Motor neuron (in vitro differentiated cells): ENCODE results near the gene CCS. TPM values are rescaled to one million over a fixed set of nuclear protein-coding genes. Genes with fewer than 3 reads are reported as not detected.
"Not testable (repeated sequence)": the region's sequence is repeated elsewhere in the genome, so short reads cannot be mapped to it uniquely, and the experiment has no call there.

Experiments used
- ATAC-seq, 8 experiments: fragments of 200-7000 bp; cut with Tn5 transposase; replicated peaks in 6 of 8; 2 replicates each; pipeline ENCODE4 v1.8.0; 2021; ENCODE audit warnings: mild to moderate bottlenecking in 8 of 8, moderate library complexity in 8 of 8
- H3K27ac ChIP-seq, 2 donors: fragments of 250-450 bp; sonication (Bioruptor Pico); 2 replicates each; pipeline ENCODE4 v1.9.0; 2021; ENCODE audit warnings: antibody characterized with exemption in 2 of 2, mild to moderate bottlenecking in 2 of 2, moderate library complexity in 1 of 2
- H3K4me1 ChIP-seq, 2 donors: fragments of 250-450 bp; sonication (Bioruptor Pico); replicated peaks in 1 of 2; 2 replicates each; pipeline ENCODE4 v1.6.1; 2021; ENCODE audit warnings: antibody characterized with exemption in 2 of 2, mild to moderate bottlenecking in 2 of 2, moderate library complexity in 1 of 2
- H3K4me3 ChIP-seq, 5 donors: fragments of 250-450 bp; sonication (Bioruptor Pico); 2 replicates each; pipeline ENCODE4 v1.9.0; 2021; ENCODE audit warnings: antibody characterized with exemption in 5 of 5, mild to moderate bottlenecking in 5 of 5, moderate library complexity in 4 of 5
- WGBS, 10 experiments: fragments of 450-650 bp; shearing (Covaris generic); methylation state at CpG; one replicate each; pipeline ENCODE4 v1.0.0; 2022; 5-methylcytosine and 5-hydroxymethylcytosine counted together
- in situ Hi-C, 9 experiments: fragments of 400-800 bp; cut with MboI; loops; one replicate each; pipeline ENCODE4 v1.15.0; 2021; ENCODE audit warnings: low sequenced_read_pairs in 9 of 9, low pct_unique_long_range_greater_than_20kb in 2 of 9; ENCODE audit not compliant: unreplicated experiment in 9 of 9
- total RNA-seq, 8 experiments: library from RNA; unstranded; fragments of 300-600 nt; gene quantifications; 2 replicates each; pipeline versions ENCODE4 v1.2.3 to v1.2.4, GENCODE V29; 2022

CCS gene
- total RNA-seq, 8 experiments from 2014 or later = 29.6 to 61.9 (median 36.6) TPM

- no peak for ATAC-seq
- Histone ChIP-seq H3K4me3 (no peak overlapping the region), H3K4me1 (peaks cover 0 to 6% of the 10 kb centered on the region in 2 donors), H3K27ac (no peak overlapping the region)
- in situ Hi-C loops = no loop called here
- WGBS, 10 experiments = 89 to 100% (median 97%) methylated on average over 1 to 7 of the region's 7 CpGs; no CpG with 5 or more reads in 2 of the 10 experiments
These were observed 33.9 kb downstream of the CCS start for GRCh38 chr11:66626926-66627325.

- Histone ChIP-seq H3K27ac (no peak overlapping the region), H3K4me1 (no peaks in the 10 kb centered on the region), H3K4me3 (no peak overlapping the region)
- in situ Hi-C loops = no loop called here
- WGBS, 10 experiments = 87 to 100% (median 98%) methylated on average over 1 to 7 of the region's 7 CpGs; no CpG with 5 or more reads in 2 of the 10 experiments
- ATAC-seq = no peak
These were observed 35.1 kb downstream of the CCS start for GRCh38 chr11:66628061-66628603.

GRCh38 chr11:66629356-66629755 lies 36.4 kb downstream of the CCS start:
- no peak for ATAC-seq
- WGBS, 10 experiments = 90 to 100% (median 100%) methylated on average over 1 to 2 of the region's 2 CpGs; no CpG with 5 or more reads in 7 of the 10 experiments
- in situ Hi-C loops = no loop called here
- Histone ChIP-seq H3K4me1 (no peaks in the 10 kb centered on the region), H3K27ac (no peak overlapping the region), H3K4me3 (no peak overlapping the region)

- in situ Hi-C loops = no loop called here
- Histone ChIP-seq H3K4me3 (no peak overlapping the region), H3K27ac (no peak overlapping the region), H3K4me1 (no peaks in the 10 kb centered on the region)
- 80 to 100% (median 96%) methylated on average over 1 to 6 of the region's 6 CpGs; no CpG with 5 or more reads in 3 of the 10 experiments for WGBS, 10 experiments
- ATAC-seq = no peak
These were observed 38.9 kb downstream of the CCS start for GRCh38 chr11:66631883-66632282.

GRCh38 chr11:66632952-66633351 lies 40.0 kb downstream of the CCS start:
- ATAC-seq = no peak
- whole genome bisulfite sequencing, 10 experiments = 73 to 100% (median 100%) methylated on average over 1 to 2 of the region's 2 CpGs; no CpG with 5 or more reads in 1 of the 10 experiments
- no peak overlapping the region for H3K27ac ChIP-seq
- peaks cover 7 to 9% of the 10 kb centered on the region in 2 donors for H3K4me1 ChIP-seq
- in situ Hi-C loops = no loop called here
- H3K4me3 ChIP-seq = no peak overlapping the region

GRCh38 chr11:66636411-66636810 lies 43.4 kb downstream of the CCS start:
- 80 to 100% (median 100%) methylated on average over 1 to 3 of the region's 3 CpGs; no CpG with 5 or more reads in 1 of the 10 experiments for WGBS, 10 experiments
- H3K27ac ChIP-seq = no peak overlapping the region
- no peak overlapping the region for H3K4me3 ChIP-seq
- ATAC-seq = no peak
- in situ Hi-C loops = no loop called here
- peaks cover 17 to 25% of the 10 kb centered on the region in 2 donors for H3K4me1 ChIP-seq

GRCh38 chr11:66637557-66638176 lies 44.7 kb downstream of the CCS start:
- Histone ChIP-seq H3K4me1 (peaks cover 27 to 38% of the 10 kb centered on the region in 2 donors), H3K4me3 (peak overlapping the region; percentile 29 to 97 (median 36)), H3K27ac (peak overlapping the region; percentile 63 to 80)
- in situ Hi-C loops = no loop called here
- ATAC-seq = peak in 6 of 8 experiments; percentile 2 to 15 (median 9)
- WGBS, 10 experiments = 30 to 100% (median 61%) methylated on average over 2 to 10 of the region's 12 CpGs

GRCh38 chr11:66638177-66639065 lies 45.4 kb downstream of the CCS start, which contains the start of gene RBM4:
Gene RBM4, plus strand, starts transcription at chr11:66638703. Its CDS starts 1,009 bp downstream, at chr11:66639712.
- in situ Hi-C loops = no loop called here
- H3K4me1 ChIP-seq = peaks cover 35 to 43% of the 10 kb centered on the region in 2 donors
- peak within 1 kb of the TSS; percentile 97 to 98 for H3K27ac ChIP-seq
- 0 to 3% (median 0%) methylated on average over 2 to 31 of the region's 63 CpGs; no CpG with 5 or more reads in 2 of the 10 experiments for WGBS, 10 experiments
- peak within 1 kb of the TSS; percentile 69 to 97 (median 89) for H3K4me3 ChIP-seq
- ATAC-seq = peak; percentile 92 to 97 (median 94)

GRCh38 chr11:66639066-66639813 lies 46.3 kb downstream of the CCS start:
- in situ Hi-C loops = no loop called here
- WGBS, 10 experiments = 0 to 40% (median 0%) methylated on average over 1 to 17 of the region's 27 CpGs; no CpG with 5 or more reads in 1 of the 10 experiments
- Histone ChIP-seq H3K27ac (peak overlapping the region; percentile 97 to 98), H3K4me1 (peaks cover 43 to 51% of the 10 kb centered on the region in 2 donors), H3K4me3 (peak overlapping the region; percentile 69 to 97 (median 89))
- ATAC-seq = peak in 3 of 8 experiments; percentile 0 to 3 (median 1)

GRCh38 chr11:66639814-66640340 lies 46.9 kb downstream of the CCS start:
- peak overlapping the region in 1 of 2 donors; percentile 97 for H3K27ac ChIP-seq
- in situ Hi-C loops, ATAC-seq: not testable (repeated sequence)
- 63 to 65% methylated on average over 3 to 4 of the region's 10 CpGs; no CpG with 5 or more reads in 8 of the 10 experiments for WGBS, 10 experiments
- peaks cover 49 to 57% of the 10 kb centered on the region in 2 donors for H3K4me1 ChIP-seq
- H3K4me3 ChIP-seq = peak overlapping the region; percentile 69 to 97 (median 89)

- in situ Hi-C loops = no loop called here
- peak overlapping the region; percentile 18 to 97 (median 80) for H3K4me3 ChIP-seq
- H3K4me1 ChIP-seq = peaks cover 62% of the 10 kb centered on the region in 2 donors
- H3K27ac ChIP-seq = no peak overlapping the region
- WGBS, 10 experiments = 0 to 65% (median 33%) methylated on average over 1 to 3 of the region's 3 CpGs; no CpG with 5 or more reads in 1 of the 10 experiments
- no peak for ATAC-seq
These were observed 48.8 kb downstream of the CCS start for GRCh38 chr11:66641834-66642233.
